Stimulated activated effector memory CD8-positive, alpha-beta T cell treated with anti-CD3 and anti-CD28 coated beads, Interleukin-12 subunit alpha, Interleukin-12 subunit beta, amount 100 ng/mL, for 72 hours (primary cell): Measurements from ENCODE around the gene ST6GALNAC5.
A peak's percentile ranks its signal among the peaks of the same experiment; 100 is the strongest.
"Not testable (repeated sequence)": the region's sequence is repeated elsewhere in the genome, so short reads cannot be mapped to it uniquely, and the experiment has no call there.

Experiments
- ATAC-seq: fragments of 150-1000 bp; cut with Tn5 transposase; 2 replicates; pipeline ENCODE4 v1.10.0; 2021
- DNase-seq, 2 donors: peaks; one replicate each; pipeline ENCODE4 v3.0.0; 2021 to 2022; ENCODE audit warnings: low spot score in 2 of 2
- H3K27ac Mint-ChIP-seq: one replicate; pipeline ENCODE4 v1.8.0; 2022; ENCODE audit warnings: mild to moderate bottlenecking, mixed read lengths
- H3K36me3 Mint-ChIP-seq: one replicate; pipeline ENCODE4 v1.8.0; 2022; ENCODE audit warnings: mild to moderate bottlenecking, mixed read lengths
- H3K4me1 Mint-ChIP-seq: one replicate; pipeline ENCODE4 v1.8.0; 2022; ENCODE audit warnings: mixed read lengths
- H3K4me3 Mint-ChIP-seq: one replicate; pipeline ENCODE4 v1.8.0; 2022; ENCODE audit warnings: mild to moderate bottlenecking, mixed read lengths
- H3K9me3 Mint-ChIP-seq: one replicate; pipeline ENCODE4 v1.8.0; 2022; ENCODE audit warnings: mixed read lengths

The ST6GALNAC5 gene

DNA sequence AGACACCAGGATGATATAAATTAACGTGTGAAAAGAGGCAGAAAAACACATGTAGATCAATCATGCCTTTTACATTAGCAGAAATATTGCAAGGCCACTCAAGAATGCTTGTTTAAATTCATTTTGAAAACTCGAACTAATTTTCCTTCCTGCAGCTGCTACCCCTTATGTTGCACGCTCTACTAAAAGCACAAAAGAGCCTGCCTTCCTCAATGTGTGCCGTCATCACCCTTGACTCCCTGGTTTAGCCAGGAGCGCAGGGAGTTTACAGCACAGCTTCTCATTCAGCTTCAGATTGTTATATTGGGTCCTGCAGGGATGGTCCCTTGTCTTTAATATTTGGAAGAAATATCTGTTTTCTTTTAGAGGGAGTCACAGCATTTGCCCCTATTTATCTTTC is 10.1 kb upstream of the ST6GALNAC5 start:
- DNase-seq (no peak), ATAC-seq (no peak)
- Mint-ChIP-seq H3K9me3 (no peaks in the 10 kb centered on the region), H3K27ac (no peak overlapping the region), H3K36me3 (no peaks in the 10 kb centered on the region), H3K4me3 (no peak overlapping the region), H3K4me1 (no peaks in the 10 kb centered on the region)

GRCh38 chr1:76857973-76858372 is 9.3 kb upstream of the ST6GALNAC5 start:
- ATAC-seq (no peak), DNase-seq (no peak)
- no peak overlapping the region for H3K4me3 Mint-ChIP-seq
- H3K9me3 Mint-ChIP-seq, result no peaks in the 10 kb centered on the region
- no peak overlapping the region for H3K27ac Mint-ChIP-seq
- H3K36me3 Mint-ChIP-seq, result no peaks in the 10 kb centered on the region
- H3K4me1 Mint-ChIP-seq, result no peaks in the 10 kb centered on the region

DNA sequence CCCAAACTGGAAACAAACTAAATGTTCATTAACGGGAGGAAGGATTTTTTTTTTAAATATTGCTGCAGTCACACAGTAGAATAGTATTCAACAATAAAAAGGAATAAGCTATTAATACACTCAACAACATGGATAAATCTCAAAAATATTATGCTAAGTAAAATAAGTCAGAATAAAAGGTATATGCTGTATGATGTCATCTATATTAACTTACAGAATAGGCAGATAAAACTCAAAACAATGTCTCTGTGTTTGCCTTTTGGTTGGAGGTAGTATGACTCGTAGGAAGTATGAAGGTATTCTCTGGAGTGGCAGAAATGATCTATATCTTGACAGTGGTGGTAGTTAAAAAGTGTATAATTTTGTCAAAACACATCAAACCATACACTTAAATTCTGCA is 6.1 kb upstream of the ST6GALNAC5 start:
- Mint-ChIP-seq H3K27ac (no peak overlapping the region), H3K9me3 (no peaks in the 10 kb centered on the region), H3K36me3 (no peaks in the 10 kb centered on the region), H3K4me3 (no peak overlapping the region), H3K4me1 (no peaks in the 10 kb centered on the region)
- no peak for ATAC-seq
- no peak for DNase-seq

GRCh38 chr1:76862447-76862846 is 4.8 kb upstream of the ST6GALNAC5 start:
- DNase-seq, result no peak
- ATAC-seq, result peak; percentile 33

DNA sequence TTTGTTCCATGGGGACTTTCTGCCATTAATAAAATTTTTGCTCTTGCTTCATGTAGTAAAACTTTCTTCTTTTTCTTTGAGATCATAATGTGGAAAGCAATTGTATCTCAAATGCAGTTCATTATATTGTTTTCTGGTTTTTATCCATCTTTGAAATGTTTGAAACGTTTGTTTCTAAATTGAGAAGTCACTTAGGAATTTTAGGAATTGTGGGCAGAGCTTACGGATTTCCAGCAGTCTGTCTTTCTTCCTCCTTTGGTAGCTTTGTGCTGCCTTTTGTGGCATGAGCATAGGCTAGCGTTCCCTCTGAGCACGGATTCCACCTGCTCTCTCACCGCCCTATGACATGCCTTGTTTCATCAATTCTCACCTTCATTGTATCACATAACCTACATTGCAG is 2.9 kb upstream of the ST6GALNAC5 start:
- no peaks in the 10 kb centered on the region for H3K36me3 Mint-ChIP-seq
- no peak for ATAC-seq
- no peaks in the 10 kb centered on the region for H3K9me3 Mint-ChIP-seq
- no peaks in the 10 kb centered on the region for H3K4me1 Mint-ChIP-seq
- no peak overlapping the region for H3K4me3 Mint-ChIP-seq
- H3K27ac Mint-ChIP-seq, result no peak overlapping the region
- DNase-seq, result no peak

More at GRCh38 chr1:76862447-76862846, 4.8 kb upstream of the ST6GALNAC5 start:
- no peaks in the 10 kb centered on the region for H3K36me3 Mint-ChIP-seq
- no peak overlapping the region for H3K27ac Mint-ChIP-seq
- no peaks in the 10 kb centered on the region for H3K4me1 Mint-ChIP-seq
- H3K4me3 Mint-ChIP-seq, result no peak overlapping the region
- no peaks in the 10 kb centered on the region for H3K9me3 Mint-ChIP-seq

DNA sequence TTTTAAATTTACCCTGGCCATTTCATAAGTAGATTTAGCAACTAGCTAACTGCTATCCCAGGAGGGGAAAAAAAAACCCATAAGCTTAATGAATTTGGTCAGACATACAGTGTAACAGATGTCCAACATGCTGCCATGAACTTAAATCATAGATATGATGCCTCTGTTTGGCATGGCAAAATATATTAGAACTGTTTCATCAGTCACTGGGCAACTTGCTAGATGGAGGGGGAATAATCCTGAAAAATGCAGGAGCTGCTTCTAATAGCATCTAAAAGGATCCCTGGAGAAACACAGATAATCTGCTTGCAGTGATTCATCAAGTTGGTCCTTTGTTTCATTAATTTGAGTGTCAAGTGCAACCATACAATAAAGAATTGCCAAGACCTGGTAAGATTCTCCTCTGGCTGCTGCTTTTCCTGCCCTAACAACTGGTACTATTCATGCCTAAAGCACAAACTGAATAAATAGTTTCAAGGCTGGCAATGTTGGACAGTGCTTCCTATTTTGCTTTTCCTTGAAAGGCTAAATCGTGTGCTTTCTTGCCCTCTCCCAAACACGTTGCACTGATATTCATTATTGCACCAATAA is 1.5 kb upstream of the ST6GALNAC5 start:
- DNase-seq (no peak), ATAC-seq (no peak)
- no peaks in the 10 kb centered on the region for H3K9me3 Mint-ChIP-seq
- no peak overlapping the region for H3K27ac Mint-ChIP-seq
- H3K4me1 Mint-ChIP-seq, result no peaks in the 10 kb centered on the region
- H3K4me3 Mint-ChIP-seq, result no peak overlapping the region
- H3K36me3 Mint-ChIP-seq, result no peaks in the 10 kb centered on the region

GRCh38 chr1:76866566-76866965 is 714 bp upstream of the ST6GALNAC5 start:
- H3K36me3 Mint-ChIP-seq, result no peaks in the 10 kb centered on the region
- no peak for ATAC-seq
- H3K4me3 Mint-ChIP-seq, result no peak overlapping the region
- no peaks in the 10 kb centered on the region for H3K4me1 Mint-ChIP-seq
- DNase-seq, result no peak
- H3K27ac Mint-ChIP-seq, result no peak overlapping the region
- H3K9me3 Mint-ChIP-seq, result no peaks in the 10 kb centered on the region

- Mint-ChIP-seq H3K9me3 (peaks cover 5% of the 10 kb centered on the region), H3K27ac (no peak overlapping the region), H3K4me1 (no peaks in the 10 kb centered on the region), H3K36me3 (no peaks in the 10 kb centered on the region), H3K4me3 (peak overlapping the region; percentile 32)
- ATAC-seq (peak; percentile 53), DNase-seq (no peak)
Measured at GRCh38 chr1:76868154-76868882, 1.0 kb downstream of the ST6GALNAC5 start.

GRCh38 chr1:76868916-76869315 is 1.6 kb downstream of the ST6GALNAC5 start:
- no peak for ATAC-seq
- no peak overlapping the region for H3K27ac Mint-ChIP-seq
- H3K36me3 Mint-ChIP-seq, result no peaks in the 10 kb centered on the region
- no peak overlapping the region for H3K4me3 Mint-ChIP-seq
- no peak for DNase-seq
- H3K4me1 Mint-ChIP-seq, result no peaks in the 10 kb centered on the region
- peaks cover 6% of the 10 kb centered on the region for H3K9me3 Mint-ChIP-seq

GRCh38 chr1:76870037-76870436 is 2.8 kb downstream of the ST6GALNAC5 start:
- H3K4me1 Mint-ChIP-seq, result no peaks in the 10 kb centered on the region
- ATAC-seq, result no peak
- DNase-seq, result no peak
- no peak overlapping the region for H3K27ac Mint-ChIP-seq
- H3K36me3 Mint-ChIP-seq, result no peaks in the 10 kb centered on the region
- H3K4me3 Mint-ChIP-seq, result no peak overlapping the region
- peaks cover 6% of the 10 kb centered on the region for H3K9me3 Mint-ChIP-seq

DNA sequence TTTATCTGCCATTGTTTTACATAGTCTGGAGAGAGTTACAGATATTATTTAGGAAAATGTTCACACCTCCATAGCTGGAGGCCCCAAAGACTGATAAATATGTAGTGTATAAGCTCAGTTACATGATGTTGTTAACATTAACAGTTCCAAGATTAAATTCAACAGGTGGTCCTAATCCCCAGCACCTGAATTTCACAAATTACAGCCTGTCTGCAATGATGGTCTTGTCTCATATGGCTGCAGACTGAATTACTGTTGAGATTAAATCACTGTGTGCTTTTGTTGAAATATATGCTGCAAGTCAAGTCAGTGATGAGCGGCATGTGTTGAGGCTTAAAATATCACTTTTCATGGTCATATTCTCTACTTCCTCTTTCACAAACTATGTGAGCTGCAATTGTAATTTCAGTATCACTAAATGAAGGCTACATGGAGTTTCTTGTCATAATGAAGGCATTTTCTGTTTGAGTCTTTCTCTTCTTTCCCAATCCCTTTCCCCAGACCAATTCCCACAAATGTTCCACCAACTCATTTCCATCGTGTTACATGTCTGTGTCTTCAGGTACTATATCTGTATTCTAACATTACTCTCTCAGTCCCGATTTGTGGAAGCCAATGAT is 4.2 kb downstream of the ST6GALNAC5 start:
- no peak overlapping the region for H3K4me3 Mint-ChIP-seq
- H3K27ac Mint-ChIP-seq, result no peak overlapping the region
- H3K9me3 Mint-ChIP-seq, result peaks cover 6% of the 10 kb centered on the region
- ATAC-seq (no peak), DNase-seq (no peak)
- no peaks in the 10 kb centered on the region for H3K36me3 Mint-ChIP-seq
- H3K4me1 Mint-ChIP-seq, result no peaks in the 10 kb centered on the region

DNA sequence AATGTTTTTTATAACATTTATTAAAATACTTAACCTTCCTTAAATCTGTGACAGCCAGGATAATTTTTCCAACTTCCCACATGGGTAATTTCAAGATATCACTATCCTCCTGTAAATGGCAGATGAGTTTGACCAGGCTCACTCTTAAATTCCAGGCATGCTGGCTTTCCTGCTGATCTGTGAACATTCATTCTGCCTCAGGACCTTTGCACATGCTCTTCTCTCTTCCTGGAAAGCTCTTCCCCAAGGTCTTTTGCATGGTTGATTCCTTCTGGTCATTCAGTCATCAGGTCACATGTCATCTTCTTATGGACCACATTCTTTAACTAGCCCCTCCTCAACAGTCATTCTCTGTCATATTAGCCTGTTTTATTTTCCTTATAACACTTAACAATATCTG is 5.7 kb downstream of the ST6GALNAC5 start:
- ATAC-seq, result no peak
- H3K9me3 Mint-ChIP-seq, result peaks cover 6% of the 10 kb centered on the region
- H3K4me1 Mint-ChIP-seq, result no peaks in the 10 kb centered on the region

DNA sequence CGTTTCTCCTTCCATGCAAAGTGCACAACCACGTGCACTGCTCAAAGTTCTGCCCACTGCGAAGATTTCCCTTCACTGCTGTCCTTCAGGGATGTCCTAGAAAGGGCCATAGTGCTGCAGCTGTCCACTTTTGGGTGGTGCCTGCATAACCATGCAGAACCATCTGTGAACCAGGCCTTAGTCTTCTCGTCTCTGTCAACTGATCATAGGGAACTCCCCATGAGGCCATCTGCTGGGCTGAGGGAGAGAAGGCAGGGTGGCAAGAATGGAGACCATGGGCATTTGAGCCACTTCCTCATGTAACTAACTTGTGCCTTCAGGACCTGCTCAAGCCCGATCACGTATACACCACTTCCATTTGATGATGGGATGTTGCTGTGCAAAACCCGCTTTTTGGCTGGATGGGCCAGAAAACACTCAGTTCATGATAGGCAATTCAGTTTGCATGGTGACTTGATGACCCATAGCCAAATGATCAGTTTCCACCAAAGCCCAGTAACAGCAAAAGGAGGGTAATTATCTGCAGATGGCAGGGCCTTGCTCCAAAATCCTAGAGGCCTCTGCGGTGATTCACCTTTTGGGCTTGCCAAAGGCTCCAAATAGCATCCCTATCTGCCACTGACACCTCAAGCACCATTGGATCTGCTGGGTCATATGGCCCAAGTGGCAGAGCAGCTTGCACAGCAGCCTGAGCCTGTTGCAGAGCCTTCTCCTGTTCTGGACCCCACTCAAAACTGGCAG is 9.5 kb downstream of the ST6GALNAC5 start:
- DNase-seq (no peak), ATAC-seq (no peak)

More for the DNA sequence above, 5.7 kb downstream of the ST6GALNAC5 start:
- no peak for DNase-seq
- no peak overlapping the region for H3K27ac Mint-ChIP-seq
- no peak overlapping the region for H3K4me3 Mint-ChIP-seq
- no peaks in the 10 kb centered on the region for H3K36me3 Mint-ChIP-seq

GRCh38 chr1:76879014-76879413 is 11.7 kb downstream of the ST6GALNAC5 start:
- H3K36me3 Mint-ChIP-seq, H3K4me1 Mint-ChIP-seq, H3K27ac Mint-ChIP-seq, ATAC-seq, H3K9me3 Mint-ChIP-seq, DNase-seq, H3K4me3 Mint-ChIP-seq: not testable (repeated sequence)

More for the DNA sequence above, 9.5 kb downstream of the ST6GALNAC5 start:
- Mint-ChIP-seq H3K36me3 (no peaks in the 10 kb centered on the region), H3K9me3 (peaks cover 6% of the 10 kb centered on the region), H3K4me3 (no peak overlapping the region), H3K4me1 (no peaks in the 10 kb centered on the region), H3K27ac (no peak overlapping the region)

GRCh38 chr1:76881762-76882161 is 14.5 kb downstream of the ST6GALNAC5 start:
- no peak for ATAC-seq

More at GRCh38 chr1:76881762-76882161, 14.5 kb downstream of the ST6GALNAC5 start:
- Mint-ChIP-seq H3K4me1 (no peaks in the 10 kb centered on the region), H3K4me3 (no peak overlapping the region), H3K36me3 (no peaks in the 10 kb centered on the region), H3K27ac (no peak overlapping the region), H3K9me3 (no peaks in the 10 kb centered on the region)
- no peak for DNase-seq
